Endometrial microvascular endothelial cells (primary cell): ENCODE data around the gene SYP. TPM values are rescaled to one million over a fixed set of nuclear protein-coding genes. Genes with fewer than 3 reads are reported as not detected.

ENCODE experiments used
- in situ Hi-C: cut with HindIII; loops from 2 replicates; pipeline ENCODE4 v1.10.0; 2017; ENCODE audit warnings: low sequenced_read_pairs, low pct_unique_long_range_greater_than_20kb; ENCODE audit errors: inconsistent ontology term
- total RNA-seq: library from RNA; depleted of rRNA; stranded (reverse); fragments of >200 nt; gene quantifications from one replicate; pipeline ENCODE4 v1.2.3, GENCODE V29; 2015; ENCODE audit errors: inconsistent ontology term

SYP gene
- total RNA-seq = 0.09 TPM

GRCh38 chrX:49199906-49200771, at the start of gene SYP:
SYP (minus strand) TSS chrX:49200193; CDS start chrX:49200186, 7 bp downstream.
- in situ Hi-C loops = no loop called here

DNA sequence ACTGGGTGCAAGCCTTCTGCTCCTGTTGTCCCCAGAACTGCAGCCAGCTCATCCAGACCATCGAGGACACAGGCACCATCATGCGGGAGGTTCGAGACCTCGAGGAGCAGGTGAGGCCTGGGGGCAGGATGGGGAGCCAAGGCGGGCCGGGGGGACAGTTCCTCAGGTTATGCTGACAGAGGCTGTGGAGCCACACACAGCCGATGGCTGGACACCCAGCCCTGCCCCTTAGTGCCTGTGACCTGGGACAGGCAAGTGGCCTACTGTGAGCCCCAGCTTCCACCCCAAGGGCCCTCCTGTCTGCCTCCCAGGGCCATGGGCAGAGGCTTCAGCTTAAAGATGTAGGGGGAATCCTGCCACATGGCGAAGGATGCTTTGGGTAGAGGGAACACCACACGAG, 49.6 kb upstream of the SYP start:
- in situ Hi-C loops = no loop called here

GRCh38 chrX:49249071-49249470, 49.1 kb upstream of the SYP start:
- in situ Hi-C loops = no loop called here

- in situ Hi-C loops = no loop called here
Measured at GRCh38 chrX:49247916-49248811, 48.2 kb upstream of the SYP start.

DNA sequence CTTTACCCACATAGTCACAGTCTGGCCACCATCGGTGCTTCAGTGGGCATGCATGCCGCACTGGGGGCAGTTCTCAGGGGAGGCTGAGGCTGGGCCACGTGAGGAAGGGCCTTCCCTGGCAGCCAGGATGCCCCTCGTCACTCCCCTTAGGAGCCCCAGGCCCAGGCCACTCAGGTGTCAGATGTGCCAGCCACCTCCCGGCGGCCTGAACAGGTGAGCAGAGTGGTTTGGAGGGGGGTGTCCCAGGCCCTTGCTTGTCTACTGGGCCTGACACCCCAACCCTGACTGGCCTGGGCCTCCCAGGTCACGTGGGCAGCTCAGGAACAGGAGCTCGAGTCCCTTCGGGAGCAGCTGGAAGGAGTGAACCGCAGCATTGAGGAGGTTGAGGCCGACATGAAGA, 47.4 kb upstream of the SYP start:
- in situ Hi-C loops = no loop called here

- in situ Hi-C loops = no loop called here
Measured at GRCh38 chrX:49246541-49246940, 46.5 kb upstream of the SYP start.

GRCh38 chrX:49244207-49244606, 44.2 kb upstream of the SYP start:
- in situ Hi-C loops = no loop called here

DNA sequence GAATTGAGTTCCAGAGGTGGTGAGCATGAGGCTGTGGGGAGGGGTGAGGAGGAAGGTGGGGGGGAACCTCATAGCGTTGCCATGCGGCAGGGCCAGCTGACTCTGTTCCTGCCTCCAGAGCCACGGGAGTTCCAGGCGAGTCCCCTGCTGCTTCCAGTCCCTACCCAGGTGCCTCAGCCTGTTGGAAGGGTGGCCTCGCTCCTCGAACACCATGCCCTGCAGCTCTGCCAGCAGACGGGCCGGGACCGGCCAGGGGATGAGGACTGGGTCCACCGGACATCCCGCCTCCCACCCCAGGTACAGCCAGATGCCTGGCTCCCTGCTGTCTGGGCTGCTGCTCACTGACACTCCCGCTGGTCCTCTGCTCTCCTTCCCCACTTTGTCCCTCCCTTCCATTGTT, 43.2 kb upstream of the SYP start:
- in situ Hi-C loops = no loop called here

GRCh38 chrX:49242545-49243066, 42.6 kb upstream of the SYP start:
- in situ Hi-C loops = no loop called here

- in situ Hi-C loops = no loop called here
Measured at GRCh38 chrX:49238735-49239134, 38.7 kb upstream of the SYP start.

DNA sequence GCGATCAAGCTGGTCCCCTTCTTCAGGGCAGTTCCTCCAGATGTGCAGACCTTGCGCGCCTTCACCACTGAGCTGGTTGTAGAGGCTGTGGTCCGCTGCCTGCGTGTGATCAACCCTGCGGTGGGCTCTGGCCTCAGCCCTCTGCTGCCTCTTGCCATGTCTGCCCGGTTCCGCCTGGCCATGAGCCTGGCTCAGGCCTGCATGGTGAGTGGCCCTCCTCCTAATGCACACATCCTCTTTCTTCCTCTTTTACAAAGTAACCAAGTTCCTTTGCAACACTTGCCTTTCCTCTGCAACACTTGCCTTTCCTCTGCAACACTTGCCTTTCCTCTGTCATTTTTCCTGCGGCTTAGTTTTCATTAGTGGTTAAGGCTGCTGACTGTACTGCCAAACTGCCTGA, 37.1 kb upstream of the SYP start:
- in situ Hi-C loops = no loop called here

- in situ Hi-C loops = no loop called here
Measured at GRCh38 chrX:49233887-49234555, 34.0 kb upstream of the SYP start.

DNA sequence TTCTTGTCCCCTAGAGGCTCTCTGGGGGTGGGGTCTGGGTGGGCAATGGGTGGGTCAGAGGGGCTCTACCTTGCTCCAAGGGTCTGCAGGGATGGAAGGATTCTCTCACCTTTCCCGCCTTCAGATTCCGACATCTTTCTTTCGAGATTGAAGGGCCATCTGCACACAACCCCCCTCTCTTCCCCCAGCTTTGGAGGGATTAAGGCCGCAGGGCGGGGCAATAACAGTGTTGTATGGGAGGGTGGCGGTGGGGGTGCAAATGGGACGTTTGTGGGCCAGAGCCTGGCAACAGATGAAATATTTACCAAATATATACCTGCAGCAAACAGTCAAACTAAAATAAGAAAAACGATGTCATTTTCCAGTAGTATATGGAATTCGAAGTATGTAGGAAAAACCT, 33.2 kb upstream of the SYP start, which contains the start of gene CACNA1F:
Gene CACNA1F, minus strand, starts transcription at position 165 of the 400 bp plus-strand sequence. Its CDS starts 31 bp downstream, at position 134.
- in situ Hi-C loops = no loop called here

GRCh38 chrX:49232525-49232924, 32.5 kb upstream of the SYP start:
- in situ Hi-C loops = no loop called here

- in situ Hi-C loops = no loop called here
Measured at GRCh38 chrX:49231333-49232000, 31.5 kb upstream of the SYP start.

GRCh38 chrX:49230500-49231232, 30.7 kb upstream of the SYP start:
- in situ Hi-C loops = no loop called here

GRCh38 chrX:49228185-49228584, 28.2 kb upstream of the SYP start:
- in situ Hi-C loops = no loop called here

- in situ Hi-C loops = no loop called here
Measured at GRCh38 chrX:49227726-49228125, 27.7 kb upstream of the SYP start.
